Measurements from ENCODE around the gene VAMP8. TPM values are rescaled to one million over a fixed set of nuclear protein-coding genes. Genes with fewer than 3 reads are reported as not detected.
A peak's percentile ranks its signal among the peaks of the same experiment; 100 is the strongest.
"Not testable (repeated sequence)": the region's sequence is repeated elsewhere in the genome, so short reads cannot be mapped to it uniquely, and the experiment has no call there.

VAMP8 gene
- total RNA-seq, 1 donor from 2014 or later, result 90.9 TPM

DNA sequence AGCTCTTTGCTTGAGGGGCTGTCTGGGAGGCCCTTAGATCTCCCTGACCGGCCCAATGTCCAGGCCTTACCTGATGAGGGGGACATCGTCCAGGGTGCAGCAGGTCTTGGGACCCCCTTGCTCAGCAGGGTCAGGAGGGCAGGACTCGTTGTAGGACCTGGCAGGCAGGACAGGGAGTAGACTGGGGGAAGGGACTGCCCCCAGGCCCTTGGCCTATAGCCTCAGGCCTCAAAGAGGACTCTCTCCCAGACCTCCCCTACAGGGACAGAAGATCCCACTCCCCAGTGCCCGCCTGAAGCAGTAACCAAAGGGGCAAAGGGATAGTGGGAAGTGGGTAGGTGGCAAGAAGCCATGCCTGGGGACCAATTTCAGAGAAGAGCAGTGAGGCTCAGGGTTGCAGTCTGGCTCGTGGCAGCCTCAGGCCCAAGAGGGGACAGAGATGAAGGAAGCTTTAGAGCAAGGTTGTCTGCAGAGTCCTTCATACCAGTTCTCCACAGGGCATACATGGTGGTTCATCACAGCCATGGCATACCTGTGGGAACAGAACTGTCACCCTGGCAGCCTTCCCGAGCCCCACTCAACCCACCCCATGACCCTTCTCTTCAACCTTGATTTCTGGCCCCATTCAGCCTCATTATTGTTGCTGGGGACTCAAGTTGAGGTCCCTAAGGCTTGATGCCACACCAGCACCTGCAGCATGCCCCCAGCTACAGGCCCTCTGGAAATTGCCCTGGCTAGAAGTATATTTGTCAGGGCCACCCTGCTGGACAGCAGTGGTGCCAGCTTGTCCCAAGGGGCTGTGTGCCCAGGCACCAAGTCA lies 23.8 kb downstream of the VAMP8 start:
- H3K4me1 Mint-ChIP-seq, result peaks cover 23% of the 10 kb centered on the region
- no peaks in the 10 kb centered on the region for H3K9me3 Mint-ChIP-seq
- H3K27me3 Mint-ChIP-seq, result peaks cover 1% of the 10 kb centered on the region
- H3K27ac Mint-ChIP-seq, result peak overlapping the region; percentile 69
- peaks cover 23% of the 10 kb centered on the region for H3K36me3 Mint-ChIP-seq (ENCODE audit: low read depth)
- peak overlapping the region; percentile 86 for H3K4me3 Mint-ChIP-seq
- DNase-seq, result no peak
- intact Hi-C loops (cut with micrococcal nuclease), result no loop called here

DNA sequence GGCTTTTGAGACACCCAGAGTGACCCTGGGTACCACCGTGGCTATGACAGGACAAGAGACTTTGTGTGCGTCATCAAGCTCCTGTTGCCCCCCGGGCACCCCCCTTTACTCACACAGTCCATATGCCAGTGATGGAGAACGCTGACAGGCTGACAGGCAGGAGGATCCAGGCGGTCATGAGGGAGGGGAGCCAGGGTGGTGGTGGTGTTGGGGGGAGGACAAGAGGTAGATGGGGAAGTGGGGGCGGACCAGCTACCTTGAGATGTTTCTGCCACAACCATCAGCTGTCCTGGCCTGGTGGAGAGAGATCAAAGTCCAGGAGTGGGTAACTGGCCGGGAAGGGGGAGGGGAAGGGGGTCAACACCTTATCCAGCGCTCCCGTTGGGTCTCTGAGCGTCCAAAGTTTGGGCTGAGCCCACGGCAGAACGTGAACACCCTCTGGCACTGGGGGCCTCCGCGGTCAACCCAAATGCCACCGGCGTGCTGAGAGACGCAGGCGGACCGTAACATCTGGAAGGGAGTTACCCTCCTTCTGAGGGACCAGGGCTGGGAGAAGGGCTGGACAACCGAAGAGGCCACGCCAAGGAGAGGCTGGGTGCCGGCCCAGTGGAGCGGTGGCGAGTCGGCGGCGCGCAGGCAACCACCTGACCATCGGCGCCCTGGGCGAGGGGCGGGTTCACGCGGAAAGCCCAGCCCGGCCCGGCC lies 24.5 kb downstream of the VAMP8 start:
- no peak for DNase-seq
- H3K4me3 Mint-ChIP-seq, result peak overlapping the region; percentile 86
- H3K36me3 Mint-ChIP-seq (ENCODE audit: low read depth), result peaks cover 20% of the 10 kb centered on the region
- H3K4me1 Mint-ChIP-seq, result peaks cover 18% of the 10 kb centered on the region
- H3K27ac Mint-ChIP-seq, result peak overlapping the region; percentile 69
- no peaks in the 10 kb centered on the region for H3K9me3 Mint-ChIP-seq
- peaks cover 1% of the 10 kb centered on the region for H3K27me3 Mint-ChIP-seq
- intact Hi-C loops (cut with micrococcal nuclease), result loop anchor here (1.0 kb wide), 2 partner anchors 10 to 14 kb away; partner anchors contain the start of genes C2orf68 and USP39

DNA sequence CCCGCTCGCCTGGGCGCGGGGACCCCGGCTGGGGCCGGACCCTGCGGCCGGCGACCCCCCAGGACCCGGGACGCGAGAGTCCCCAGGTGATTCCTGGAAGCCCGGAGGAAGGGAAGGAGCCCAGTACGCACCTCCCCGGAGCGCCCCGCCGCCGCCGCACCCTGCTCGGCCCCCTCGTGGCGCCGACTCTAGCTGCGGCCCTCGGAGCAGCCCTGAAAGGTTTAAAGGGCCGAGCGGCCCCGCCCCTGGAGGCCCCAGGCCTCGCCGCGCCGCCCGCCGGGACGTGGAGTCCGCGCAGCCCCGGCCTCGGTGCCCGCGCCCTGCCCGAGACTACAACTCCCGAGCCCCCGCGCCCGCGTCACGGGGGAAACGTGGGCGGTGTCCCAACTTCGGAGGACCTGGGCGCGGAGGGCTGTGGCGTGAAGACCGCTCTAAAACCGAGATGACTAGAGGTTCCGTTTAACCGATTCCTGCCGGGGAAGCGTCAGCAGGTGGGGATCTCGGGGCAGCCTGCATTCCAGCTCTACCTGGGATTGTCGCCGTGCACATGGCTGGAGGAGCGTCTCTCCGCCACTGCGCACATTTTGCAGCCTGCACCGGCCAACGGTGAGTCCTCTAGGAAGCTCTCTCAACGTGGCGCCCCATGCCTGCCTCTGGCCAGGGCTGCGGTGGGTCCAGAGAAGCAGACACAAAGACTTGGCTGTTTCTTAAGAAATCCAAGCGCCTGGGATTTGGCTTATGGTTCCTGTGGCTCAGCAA lies 25.3 kb downstream of the VAMP8 start, which contains the start of gene TMEM150A:
Gene TMEM150A, minus strand, starts transcription at position 223 of the 759 bp plus-strand sequence. CDS start 750 bp downstream, outside the sequence.
- Mint-ChIP-seq H3K36me3 (ENCODE audit: low read depth) (peaks cover 17% of the 10 kb centered on the region), H3K27ac (peak within 1 kb of the TSS; percentile 70), H3K4me1 (peaks cover 15% of the 10 kb centered on the region), H3K27me3 (peaks cover 1% of the 10 kb centered on the region), H3K4me3 (peak within 1 kb of the TSS; percentile 96), H3K9me3 (no peaks in the 10 kb centered on the region)
- DNase-seq, result peak; percentile 95
- intact Hi-C loops (cut with micrococcal nuclease), result loop anchor here (1.0 kb wide), 3 partner anchors 7 to 14 kb away; partner anchors contain the start of genes C2orf68, RNF181 and USP39

DNA sequence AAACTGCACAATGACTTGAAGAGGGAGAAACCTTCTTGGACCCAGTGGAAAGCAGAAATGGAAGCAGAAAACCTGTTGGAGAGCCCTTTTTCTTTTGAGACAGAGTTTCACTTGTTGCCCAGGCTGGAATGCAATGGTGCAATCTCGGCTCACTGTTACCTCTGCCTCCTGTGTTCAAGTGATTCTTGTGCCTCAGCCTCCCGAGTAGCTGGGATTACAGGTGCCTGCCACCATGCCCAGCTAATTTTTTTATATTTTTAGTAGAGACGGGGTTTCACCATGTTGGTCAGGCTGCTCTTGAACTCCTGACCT lies 26.7 kb downstream of the VAMP8 start:
- H3K27ac Mint-ChIP-seq; H3K27me3 Mint-ChIP-seq; intact Hi-C loops (cut with micrococcal nuclease); DNase-seq; H3K9me3 Mint-ChIP-seq: not testable (repeated sequence)
- H3K36me3 Mint-ChIP-seq (ENCODE audit: low read depth), result peaks cover 24% of the 10 kb centered on the region
- H3K4me1 Mint-ChIP-seq, result peaks cover 19% of the 10 kb centered on the region
- H3K4me3 Mint-ChIP-seq, result peak overlapping the region; percentile 49

DNA sequence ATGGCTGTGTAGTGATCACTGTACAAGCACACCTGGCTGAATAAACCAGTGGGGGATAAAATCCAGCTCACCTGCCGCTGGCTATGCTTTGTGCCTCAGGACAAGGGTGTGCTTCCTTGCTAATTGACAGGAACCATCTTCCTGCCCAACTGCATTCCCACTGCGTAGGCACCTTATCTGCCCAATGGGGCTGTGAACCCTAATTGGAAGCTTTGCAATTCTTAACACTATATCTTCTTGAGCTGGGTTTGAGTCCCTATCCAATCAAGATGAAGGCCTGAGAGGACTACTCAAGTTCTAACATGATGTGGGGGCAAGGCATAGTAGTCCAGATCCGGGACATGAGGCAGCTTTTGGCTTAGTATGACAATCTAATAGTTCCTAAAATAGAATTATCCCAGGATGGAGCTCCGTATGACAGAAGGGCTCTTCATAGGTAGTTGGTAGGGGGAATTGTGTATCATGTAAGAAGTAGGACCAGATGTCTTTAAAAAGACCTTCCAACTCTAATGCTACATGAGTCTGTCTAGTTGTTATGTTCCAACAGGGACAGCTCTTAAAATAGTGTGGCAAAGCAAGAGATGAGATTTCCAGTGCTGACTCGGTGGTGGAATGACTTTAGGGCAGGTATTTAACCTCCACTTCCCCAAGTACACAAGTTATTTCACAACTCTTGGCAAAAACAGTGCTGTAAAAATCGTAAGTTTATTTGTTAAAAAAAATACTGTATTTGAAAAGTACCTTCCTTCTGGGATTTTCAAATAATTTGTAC lies 27.4 kb downstream of the VAMP8 start:
- Mint-ChIP-seq H3K9me3 (no peaks in the 10 kb centered on the region), H3K27ac (no peak overlapping the region), H3K27me3 (peaks cover 1% of the 10 kb centered on the region), H3K4me3 (no peak overlapping the region), H3K36me3 (ENCODE audit: low read depth) (peaks cover 27% of the 10 kb centered on the region), H3K4me1 (peaks cover 21% of the 10 kb centered on the region)
- intact Hi-C loops (cut with micrococcal nuclease), result no loop called here
- no peak for DNase-seq

DNA sequence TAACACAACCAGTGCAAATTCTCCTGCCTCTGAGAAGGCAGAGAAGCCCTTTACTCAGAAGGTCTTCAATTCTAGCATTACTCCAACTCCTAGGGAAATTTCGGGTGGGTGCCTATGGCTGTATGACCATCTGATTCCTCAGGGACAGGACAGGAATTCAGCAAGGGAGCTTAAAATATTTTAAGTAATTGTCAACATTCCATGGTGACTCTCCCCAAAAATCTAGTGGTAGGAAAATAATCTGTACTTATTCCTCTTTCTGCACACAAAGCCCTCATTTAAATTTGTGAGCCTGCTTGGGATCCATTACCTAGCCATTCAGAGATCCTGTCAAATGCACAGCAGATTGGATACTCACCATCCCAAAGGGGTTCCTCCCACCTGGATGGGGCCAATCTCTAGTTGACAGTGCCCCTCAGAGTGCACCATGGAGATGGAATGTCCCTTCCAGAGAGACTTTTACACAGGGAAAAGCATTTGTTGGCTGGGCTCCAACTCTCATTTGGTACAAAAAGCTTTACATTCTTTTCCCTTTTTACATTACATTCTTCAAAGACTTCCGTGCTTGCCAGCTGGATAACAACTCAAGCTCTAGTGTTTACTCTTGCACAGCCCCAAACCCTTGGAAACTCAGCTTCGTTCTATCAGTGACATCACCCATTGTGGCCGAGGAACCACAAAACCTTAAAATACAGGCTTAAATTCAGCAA lies 28.2 kb downstream of the VAMP8 start:
- Mint-ChIP-seq H3K36me3 (ENCODE audit: low read depth) (peaks cover 31% of the 10 kb centered on the region), H3K27ac (no peak overlapping the region), H3K9me3 (no peaks in the 10 kb centered on the region), H3K4me1 (peaks cover 26% of the 10 kb centered on the region), H3K4me3 (no peak overlapping the region), H3K27me3 (peaks cover 1% of the 10 kb centered on the region)
- intact Hi-C loops (cut with micrococcal nuclease), result no loop called here
- no peak for DNase-seq

DNA sequence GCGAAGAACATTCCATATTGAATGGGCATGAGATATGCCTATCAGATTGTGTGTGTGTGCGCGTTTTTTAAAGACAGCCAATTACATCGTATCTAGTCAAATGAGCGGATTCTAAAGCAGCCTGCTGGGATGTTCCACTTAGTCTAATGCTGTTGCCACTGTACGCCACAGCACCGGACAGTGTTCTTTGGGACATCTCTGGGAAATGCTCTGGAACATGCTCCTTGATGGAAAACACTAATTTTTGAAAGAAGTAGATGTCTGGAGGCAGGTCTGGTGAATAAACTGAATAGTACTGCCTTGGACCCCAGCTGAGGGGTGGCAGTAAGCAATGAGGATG lies 28.7 kb downstream of the VAMP8 start:
- Mint-ChIP-seq H3K4me3 (no peak overlapping the region), H3K27ac (no peak overlapping the region), H3K36me3 (ENCODE audit: low read depth) (peaks cover 31% of the 10 kb centered on the region), H3K4me1 (peaks cover 26% of the 10 kb centered on the region), H3K27me3 (peaks cover 1% of the 10 kb centered on the region), H3K9me3 (no peaks in the 10 kb centered on the region)
- intact Hi-C loops (cut with micrococcal nuclease), result no loop called here
- DNase-seq, result no peak

DNA sequence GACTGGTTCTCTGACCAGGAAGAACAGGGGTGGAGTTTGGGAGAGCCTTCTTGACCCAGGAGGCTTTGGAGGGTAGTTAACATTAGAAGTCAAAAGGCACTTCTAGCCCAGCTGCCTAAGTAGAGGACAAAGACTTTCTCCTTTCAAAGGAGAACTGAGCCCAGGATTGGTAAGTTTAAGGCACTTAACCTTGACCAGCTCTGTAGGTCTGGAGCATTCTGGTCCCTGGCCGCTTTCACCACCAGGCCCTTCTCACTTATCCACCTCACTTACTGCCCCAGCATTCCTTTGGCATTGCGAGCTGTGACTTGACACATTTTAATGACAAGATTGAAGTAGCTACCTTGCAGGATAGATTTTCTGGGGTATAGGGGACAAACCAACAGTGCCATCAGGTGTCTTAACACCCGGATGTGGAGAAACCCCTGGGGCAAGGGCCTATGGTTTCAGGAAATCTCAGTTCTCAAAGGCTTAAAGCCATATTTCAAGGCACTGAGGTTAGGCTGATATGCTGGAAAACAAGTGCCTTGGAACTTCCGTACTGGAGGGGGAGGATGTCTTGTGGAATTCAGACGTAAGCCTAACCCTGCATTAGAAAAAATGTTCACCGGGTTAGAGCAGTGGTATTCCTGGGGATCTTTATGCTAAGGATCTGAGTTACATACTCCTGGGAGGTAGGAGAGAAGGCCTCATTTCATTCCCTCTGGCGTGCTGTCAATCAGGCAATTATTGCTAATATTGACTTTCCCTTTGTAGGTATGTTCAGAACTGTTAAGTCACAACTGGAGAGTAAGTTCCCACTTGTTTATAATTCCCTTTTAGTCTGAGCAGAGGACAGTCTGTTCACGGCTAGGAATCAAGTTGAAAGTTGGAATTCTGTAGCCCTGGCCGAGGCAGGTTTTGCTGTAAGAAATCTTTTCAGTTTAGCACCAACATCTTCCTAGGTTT lies 30.2 kb downstream of the VAMP8 start:
- H3K4me1 Mint-ChIP-seq, result peaks cover 22% of the 10 kb centered on the region
- no peak for DNase-seq
- intact Hi-C loops (cut with micrococcal nuclease), result no loop called here
- no peak overlapping the region for H3K27ac Mint-ChIP-seq
- peaks cover 34% of the 10 kb centered on the region for H3K36me3 Mint-ChIP-seq (ENCODE audit: low read depth)
- no peaks in the 10 kb centered on the region for H3K9me3 Mint-ChIP-seq
- H3K27me3 Mint-ChIP-seq, result peaks cover 1% of the 10 kb centered on the region
- no peak overlapping the region for H3K4me3 Mint-ChIP-seq

DNA sequence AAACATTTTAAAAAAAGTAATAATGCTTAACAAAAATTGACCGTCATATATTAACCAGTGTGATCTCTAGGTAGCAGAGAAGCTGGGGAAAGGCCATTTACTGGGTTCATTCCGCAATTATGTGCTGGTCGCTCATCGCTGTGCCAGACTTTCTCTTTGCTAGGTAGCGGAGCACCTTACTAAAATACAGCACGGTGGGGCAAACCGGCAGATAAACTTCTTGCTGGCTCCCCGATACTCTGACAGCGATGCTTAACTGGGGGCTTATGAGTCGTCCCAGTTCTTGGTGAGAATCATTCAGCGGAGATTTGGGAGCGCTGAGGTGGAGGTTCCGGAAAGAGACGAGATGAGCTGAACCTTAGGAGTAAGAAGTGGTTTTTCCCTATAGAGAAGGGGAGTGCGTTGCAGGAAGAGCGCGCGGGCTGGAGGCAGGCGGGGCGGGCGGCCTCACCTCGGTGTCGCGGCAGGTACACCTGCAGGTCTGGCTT lies 33.9 kb downstream of the VAMP8 start:
- Mint-ChIP-seq H3K27me3 (no peaks in the 10 kb centered on the region), H3K9me3 (no peaks in the 10 kb centered on the region), H3K4me3 (peak overlapping the region; percentile 92), H3K27ac (peak overlapping the region; percentile 86), H3K4me1 (peaks cover 13% of the 10 kb centered on the region), H3K36me3 (ENCODE audit: low read depth) (peaks cover 31% of the 10 kb centered on the region)
- intact Hi-C loops (cut with micrococcal nuclease), result loop anchor here (5.0 to 10.0 kb wide), 2 partner anchors 74 to 584 kb away; partner anchors contain the start of genes IMMT, MAT2A and MRPL35
- no peak for DNase-seq

DNA sequence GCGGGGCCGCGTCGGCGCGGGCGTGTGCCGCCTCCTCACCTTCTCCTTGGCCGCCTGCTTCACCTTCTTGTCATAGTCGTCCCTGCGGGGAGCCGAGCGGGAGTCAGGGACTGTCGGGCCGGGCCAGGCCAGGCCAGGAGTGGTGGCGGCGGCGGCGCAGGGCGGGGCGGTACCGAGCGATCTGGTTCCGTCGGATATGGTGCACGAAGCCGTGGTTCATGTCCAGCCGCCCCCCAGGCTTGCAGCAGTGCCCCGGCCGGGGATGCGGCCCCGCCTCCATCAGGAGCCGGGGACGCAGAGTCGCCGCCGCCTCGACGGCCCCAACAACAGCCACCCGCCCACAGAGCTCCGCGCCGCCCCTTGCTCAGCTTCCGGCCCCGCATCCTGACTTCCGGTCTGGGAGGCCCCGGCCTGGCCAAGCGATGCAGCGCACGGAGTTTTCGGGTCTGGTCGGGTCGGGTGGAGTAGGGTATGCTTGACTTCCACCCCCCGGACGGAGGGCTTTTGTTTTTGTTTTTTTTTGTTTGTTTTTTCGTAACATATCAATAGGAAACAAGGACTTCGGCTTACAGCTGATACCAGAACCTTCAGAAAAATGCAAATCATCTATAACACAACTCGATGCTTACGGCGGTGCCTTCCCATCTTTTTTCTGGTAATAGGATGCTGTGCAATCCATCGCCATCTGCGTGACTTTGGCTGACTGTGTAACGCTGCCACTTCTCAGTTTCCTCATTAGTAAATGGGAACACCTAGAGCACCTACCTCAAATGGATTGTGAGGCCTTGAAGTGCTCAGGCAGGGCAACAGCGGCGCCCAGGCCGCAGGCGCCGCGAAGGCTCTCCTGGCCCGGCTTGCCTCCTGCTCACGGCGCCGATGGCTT lies 34.6 kb downstream of the VAMP8 start, which contains the start of gene C2orf68:
Gene C2orf68, minus strand, starts transcription at position 362 of the 883 bp plus-strand sequence. Its CDS starts 82 bp downstream, at position 280.
- H3K4me1 Mint-ChIP-seq, result peaks cover 13% of the 10 kb centered on the region
- peak within 1 kb of the TSS; percentile 91 for H3K27ac Mint-ChIP-seq
- H3K9me3 Mint-ChIP-seq, result no peaks in the 10 kb centered on the region
- H3K27me3 Mint-ChIP-seq, result no peaks in the 10 kb centered on the region
- H3K4me3 Mint-ChIP-seq, result peak within 1 kb of the TSS; percentile 92
- intact Hi-C loops (cut with micrococcal nuclease), result loop anchor here (1.0 to 10.0 kb wide), 3 partner anchors 10 to 583 kb away; partner anchors contain the start of genes IMMT, MAT2A, MRPL35 and TMEM150A
- peaks cover 30% of the 10 kb centered on the region for H3K36me3 Mint-ChIP-seq (ENCODE audit: low read depth)
- DNase-seq, result peak; percentile 97

All from activated CD4-positive, alpha-beta T cell treated with anti-CD3 and anti-CD28 coated beads, Interleukin-2, amount 10 ng/mL, durations not matched to agents 24 days and 14 days (primary cell).